Smooth muscle cell (in vitro differentiated cells): ENCODE results near the gene ICAM5. TPM values are rescaled to one million over a fixed set of nuclear protein-coding genes. Genes with fewer than 3 reads are reported as not detected.

ENCODE experiments used
- DNase-seq: peaks from one replicate; lab custom pipeline; 2025; ENCODE audit not compliant: unreplicated experiment; lab: John Stamatoyannopoulos, UW
- H2AFZ ChIP-seq: fragments of 200-600 bp; sonication (generic); 2 replicates; pipeline ENCODE4 v1.6.0; 2016; ENCODE audit warnings: antibody characterized with exemption, low read depth, mild to moderate bottlenecking
- H3F3A ChIP-seq: fragments of 200-600 bp; sonication (generic); 2 replicates; pipeline ENCODE4 v1.6.0; 2017; ENCODE audit warnings: antibody characterized with exemption, low read depth
- H3K27ac ChIP-seq: fragments of 200-600 bp; sonication (generic); 2 replicates; pipeline ENCODE4 v1.5.1; 2016; ENCODE audit warnings: low read depth, mild to moderate bottlenecking
- H3K27me3 ChIP-seq: fragments of 200-600 bp; sonication (generic); 2 replicates; pipeline ENCODE4 v1.6.1; 2016; ENCODE audit warnings: low read depth, mild to moderate bottlenecking
- H3K36me3 ChIP-seq: fragments of 200-600 bp; sonication (generic); 2 replicates; pipeline ENCODE4 v1.5.1; 2016; ENCODE audit warnings: low read depth
- H3K4me1 ChIP-seq: fragments of 200-600 bp; sonication (generic); 2 replicates; pipeline ENCODE4 v1.5.1; 2016; ENCODE audit warnings: low read depth
- H3K4me2 ChIP-seq: fragments of 200-600 bp; sonication (generic); 2 replicates; pipeline ENCODE4 v1.6.0; 2016; ENCODE audit warnings: mild to moderate bottlenecking
- H3K4me3 ChIP-seq: fragments of 200-600 bp; sonication (generic); 2 replicates; pipeline ENCODE4 v1.5.1; 2016; ENCODE audit warnings: mild to moderate bottlenecking
- H3K79me2 ChIP-seq: fragments of 200-600 bp; sonication (generic); 2 replicates; pipeline ENCODE4 v1.6.0; 2016; ENCODE audit warnings: low read depth, mild to moderate bottlenecking
- H3K9ac ChIP-seq: fragments of 200-600 bp; sonication (generic); 2 replicates; pipeline ENCODE4 v1.6.0; 2016; ENCODE audit warnings: low read depth
- H3K9me3 ChIP-seq: fragments of 200-600 bp; sonication (generic); replicated peaks from 2 replicates; pipeline ENCODE4 v1.5.1; 2016; ENCODE audit warnings: low read depth
- H4K20me1 ChIP-seq: fragments of 200-600 bp; sonication (generic); 2 replicates; pipeline ENCODE4 v1.6.0; 2016; ENCODE audit warnings: low read depth
- WGBS: methylation state at CpG from one replicate; pipeline ENCODE4 v1.1.7; 2016; ENCODE audit warnings: low lambda C conversion rate; 5-methylcytosine and 5-hydroxymethylcytosine counted together
- polyA plus RNA-seq: library from polyadenylated mRNA; unstranded; fragments of >200 nt; fragmentation: Nextera tagmentation; extraction: Ambion mirVana; gene quantifications from 2 replicates; pipeline ENCODE4 v1.2.1, GENCODE V29; 2016
- total RNA-seq: library from RNA; depleted of rRNA; stranded (reverse); fragments of >200 nt; gene quantifications from 2 replicates; pipeline ENCODE4 v1.2.3, GENCODE V29; 2014
- TF ChIP-seq, protein P1 (sequence below): fragments of 200-600 bp; sonication (generic); IDR thresholded peaks from 2 replicates; pipeline ENCODE4 v1.5.1; 2017; ENCODE audit warnings: borderline replicate concordance, mild to moderate bottlenecking, antibody characterized with exemption; ENCODE audit not compliant: insufficient read depth, poor library complexity, severe bottlenecking

The ICAM5 gene
- total and polyA plus RNA-seq, 2 experiments from 2014 or later: 4.0 to 4.4 TPM

DNA sequence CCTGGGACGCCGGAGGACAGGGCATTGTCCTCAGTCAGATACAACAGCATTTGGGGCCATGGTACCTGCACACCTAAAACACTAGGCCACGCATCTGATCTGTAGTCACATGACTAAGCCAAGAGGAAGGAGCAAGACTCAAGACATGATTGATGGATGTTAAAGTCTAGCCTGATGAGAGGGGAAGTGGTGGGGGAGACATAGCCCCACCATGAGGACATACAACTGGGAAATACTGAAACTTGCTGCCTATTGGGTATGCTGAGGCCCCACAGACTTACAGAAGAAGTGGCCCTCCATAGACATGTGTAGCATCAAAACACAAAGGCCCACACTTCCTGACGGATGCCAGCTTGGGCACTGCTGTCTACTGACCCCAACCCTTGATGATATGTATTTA, 4.4 kb upstream of the ICAM5 start:
- H3K27ac ChIP-seq: no peak overlapping the region
- no peaks in the 10 kb centered on the region for H3K9me3 ChIP-seq
- H3K36me3 ChIP-seq: no peaks in the 10 kb centered on the region
- H4K20me1 ChIP-seq: no peaks in the 10 kb centered on the region
- WGBS: 92% methylated on average over 4 of the region's 4 CpGs
- H3K4me3 ChIP-seq: no peak overlapping the region
- H3K79me2 ChIP-seq: no peaks in the 10 kb centered on the region
- no peak for DNase-seq
- no peak overlapping the region for H2AFZ ChIP-seq
- peaks cover 26% of the 10 kb centered on the region for H3K4me1 ChIP-seq
- TF ChIP-seq, protein P1, sequence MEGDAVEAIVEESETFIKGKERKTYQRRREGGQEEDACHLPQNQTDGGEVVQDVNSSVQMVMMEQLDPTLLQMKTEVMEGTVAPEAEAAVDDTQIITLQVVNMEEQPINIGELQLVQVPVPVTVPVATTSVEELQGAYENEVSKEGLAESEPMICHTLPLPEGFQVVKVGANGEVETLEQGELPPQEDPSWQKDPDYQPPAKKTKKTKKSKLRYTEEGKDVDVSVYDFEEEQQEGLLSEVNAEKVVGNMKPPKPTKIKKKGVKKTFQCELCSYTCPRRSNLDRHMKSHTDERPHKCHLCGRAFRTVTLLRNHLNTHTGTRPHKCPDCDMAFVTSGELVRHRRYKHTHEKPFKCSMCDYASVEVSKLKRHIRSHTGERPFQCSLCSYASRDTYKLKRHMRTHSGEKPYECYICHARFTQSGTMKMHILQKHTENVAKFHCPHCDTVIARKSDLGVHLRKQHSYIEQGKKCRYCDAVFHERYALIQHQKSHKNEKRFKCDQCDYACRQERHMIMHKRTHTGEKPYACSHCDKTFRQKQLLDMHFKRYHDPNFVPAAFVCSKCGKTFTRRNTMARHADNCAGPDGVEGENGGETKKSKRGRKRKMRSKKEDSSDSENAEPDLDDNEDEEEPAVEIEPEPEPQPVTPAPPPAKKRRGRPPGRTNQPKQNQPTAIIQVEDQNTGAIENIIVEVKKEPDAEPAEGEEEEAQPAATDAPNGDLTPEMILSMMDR: no peak
- no peaks in the 10 kb centered on the region for H3F3A ChIP-seq
- H3K27me3 ChIP-seq: peaks cover 39% of the 10 kb centered on the region
- H3K4me2 ChIP-seq: no peak overlapping the region
- no peak overlapping the region for H3K9ac ChIP-seq

DNA sequence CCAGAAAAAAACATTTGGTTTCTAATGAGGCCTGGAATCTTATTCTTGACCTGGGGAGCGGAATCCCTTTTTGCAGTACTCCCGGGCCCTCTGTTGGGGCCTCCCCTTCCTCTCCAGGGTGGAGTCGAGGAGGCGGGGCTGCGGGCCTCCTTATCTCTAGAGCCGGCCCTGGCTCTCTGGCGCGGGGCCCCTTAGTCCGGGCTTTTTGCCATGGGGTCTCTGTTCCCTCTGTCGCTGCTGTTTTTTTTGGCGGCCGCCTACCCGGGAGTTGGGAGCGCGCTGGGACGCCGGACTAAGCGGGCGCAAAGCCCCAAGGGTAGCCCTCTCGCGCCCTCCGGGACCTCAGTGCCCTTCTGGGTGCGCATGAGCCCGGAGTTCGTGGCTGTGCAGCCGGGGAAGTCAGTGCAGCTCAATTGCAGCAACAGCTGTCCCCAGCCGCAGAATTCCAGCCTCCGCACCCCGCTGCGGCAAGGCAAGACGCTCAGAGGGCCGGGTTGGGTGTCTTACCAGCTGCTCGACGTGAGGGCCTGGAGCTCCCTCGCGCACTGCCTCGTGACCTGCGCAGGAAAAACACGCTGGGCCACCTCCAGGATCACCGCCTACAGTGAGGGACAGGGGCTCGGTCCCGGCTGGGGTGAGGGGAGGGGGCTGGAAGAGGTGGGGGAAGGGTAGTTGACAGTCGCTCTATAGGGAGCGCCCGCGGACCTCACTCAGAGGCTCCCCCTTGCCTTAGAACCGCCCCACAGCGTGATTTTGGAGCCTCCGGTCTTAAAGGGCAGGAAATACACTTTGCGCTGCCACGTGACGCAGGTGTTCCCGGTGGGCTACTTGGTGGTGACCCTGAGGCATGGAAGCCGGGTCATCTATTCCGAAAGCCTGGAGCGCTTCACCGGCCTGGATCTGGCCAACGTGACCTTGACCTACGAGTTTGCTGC, 2.7 kb upstream of the ICAM5 start, which contains the start of gene ICAM4:
ICAM4 (plus strand) TSS at position 153 of the 935 bp plus-strand sequence; CDS start at position 211, 58 bp downstream.
- Histone ChIP-seq H4K20me1 (no peaks in the 10 kb centered on the region), H3K36me3 (no peaks in the 10 kb centered on the region), H3K4me2 (peak within 1 kb of the TSS; percentile 69), H3K27me3 (peaks cover 56% of the 10 kb centered on the region), H3K4me1 (peaks cover 36% of the 10 kb centered on the region), H3K79me2 (no peaks in the 10 kb centered on the region), H3K9ac (no peak within 1 kb of the TSS), H3K27ac (no peak within 1 kb of the TSS), H2AFZ (peak within 1 kb of the TSS; percentile 68), H3F3A (no peaks in the 10 kb centered on the region), H3K9me3 (no peaks in the 10 kb centered on the region), H3K4me3 (peak within 1 kb of the TSS; percentile 12)
- TF ChIP-seq, protein P1: no peak
- DNase-seq: no peak
- WGBS: 11% methylated on average over 53 of the region's 59 CpGs

DNA sequence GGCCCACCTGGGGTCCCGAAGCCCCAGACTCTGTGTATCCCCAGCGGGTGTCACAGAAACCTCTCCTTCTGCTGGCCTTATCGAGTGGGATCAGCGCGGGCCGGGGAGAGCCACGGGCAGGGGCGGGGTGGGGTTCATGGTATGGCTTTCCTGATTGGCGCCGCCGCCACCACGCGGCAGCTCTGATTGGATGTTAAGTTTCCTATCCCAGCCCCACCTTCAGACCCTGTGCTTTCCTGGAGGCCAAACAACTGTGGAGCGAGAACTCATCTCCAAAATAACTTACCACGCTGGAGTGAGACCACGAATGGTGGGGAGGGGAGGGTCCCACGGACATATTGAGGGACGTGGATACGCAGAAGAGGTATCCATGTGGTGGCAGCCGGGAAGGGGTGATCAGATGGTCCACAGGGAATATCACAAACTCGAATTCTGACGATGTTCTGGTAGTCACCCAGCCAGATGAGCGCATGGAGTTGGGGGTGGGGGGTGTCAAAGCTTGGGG, 1.0 kb upstream of the ICAM5 start:
- Histone ChIP-seq H3K4me1 (peaks cover 36% of the 10 kb centered on the region), H3K36me3 (no peaks in the 10 kb centered on the region), H3K4me2 (peak overlapping the region; percentile 89), H3K9ac (no peak overlapping the region), H3F3A (no peaks in the 10 kb centered on the region), H4K20me1 (no peaks in the 10 kb centered on the region), H2AFZ (no peak overlapping the region), H3K4me3 (peak overlapping the region; percentile 41), H3K9me3 (no peaks in the 10 kb centered on the region), H3K27me3 (peaks cover 72% of the 10 kb centered on the region), H3K27ac (no peak overlapping the region), H3K79me2 (no peaks in the 10 kb centered on the region)
- TF ChIP-seq, protein P1: no peak
- 5% methylated on average over 23 of the region's 23 CpGs for WGBS
- no peak for DNase-seq
